ENCODE data around the gene ADAMTS18. TPM values are rescaled to one million over a fixed set of nuclear protein-coding genes. Genes with fewer than 3 reads are reported as not detected.

ADAMTS18 gene
- total RNA-seq, 1 experiment from 2014 or later: not detected

DNA sequence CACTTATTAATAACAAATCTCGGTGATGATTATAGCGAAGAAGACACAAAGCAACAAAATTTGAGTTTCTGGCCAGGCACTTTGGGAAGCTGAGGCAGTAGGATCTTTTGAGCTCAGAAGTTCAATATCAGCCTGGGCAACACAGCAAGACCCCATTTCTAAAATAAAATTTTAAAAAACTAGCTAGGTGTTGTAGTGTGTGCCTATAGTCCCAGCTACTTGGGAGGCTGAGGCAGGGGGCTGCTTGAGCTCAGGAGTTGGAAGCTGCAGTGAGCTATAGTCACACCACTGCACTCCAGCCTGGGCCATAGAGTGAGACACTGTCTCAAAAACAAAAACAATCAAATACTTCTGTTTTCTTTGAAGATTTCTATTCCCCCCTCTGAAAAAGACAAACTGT lies 130.7 kb downstream of the ADAMTS18 start:
- BruUV-seq (replicated peaks): no TSS peak
- H3K27me3 ChIP-seq (ENCODE audit: insufficient read depth, low read depth): no peaks in the 10 kb centered on the region
- CTCF ChIA-PET: no interaction called here

GRCh38 chr16:77302674-77303073 lies 132.2 kb downstream of the ADAMTS18 start:
- intact Hi-C loops (cut with micrococcal nuclease; ENCODE audit: unreplicated experiment): no loop called here
- Histone ChIP-seq H2AFZ (no peak overlapping the region), H3F3A (ENCODE audit: insufficient read depth, low read depth) (peaks cover 21% of the 10 kb centered on the region), H3K27me3 (ENCODE audit: insufficient read depth, low read depth) (no peaks in the 10 kb centered on the region), H3K79me2 (ENCODE audit: low read depth) (no peaks in the 10 kb centered on the region), H3K4me1 (replicated peaks; ENCODE audit: insufficient read depth) (peaks cover 30% of the 10 kb centered on the region), H3K36me3 (ENCODE audit: low read depth) (no peaks in the 10 kb centered on the region), H3K27ac (no peak overlapping the region), H3K4me2 (no peak overlapping the region), H3K4me3 (no peak overlapping the region), H4K20me1 (ENCODE audit: insufficient read depth) (no peaks in the 10 kb centered on the region), H3K9me2 (ENCODE audit: insufficient read depth) (no peaks in the 10 kb centered on the region), H3K9me3 (ENCODE audit: insufficient read depth, low read depth) (peaks cover 11% of the 10 kb centered on the region; the same call in 1 of the 2 replicates)
- ChIA-PET POLR2A (ENCODE audit: unreplicated experiment) (no interaction called here), CTCF (no interaction called here)
- no peak for DNase-seq
- TF ChIP-seq CTCF (conservative IDR thresholded peaks at IDR 0.05): no peak
- no TSS peak for BruUV-seq (replicated peaks)

More for the DNA sequence above, 130.7 kb downstream of the ADAMTS18 start:
- POLR2A ChIA-PET (ENCODE audit: unreplicated experiment): no interaction called here
- H4K20me1 ChIP-seq (ENCODE audit: insufficient read depth): no peaks in the 10 kb centered on the region
- TF ChIP-seq CTCF (conservative IDR thresholded peaks at IDR 0.05) (no peak), EZH2 (IDR thresholded peaks at IDR 0.05; ENCODE audit: low read depth) (no peak)
- H3F3A ChIP-seq (ENCODE audit: insufficient read depth, low read depth): peaks cover 22% of the 10 kb centered on the region; the same call in 1 of the 2 replicates
- no peaks in the 10 kb centered on the region for H3K36me3 ChIP-seq (ENCODE audit: low read depth)
- no peak overlapping the region for H2AFZ ChIP-seq
- intact Hi-C loops (cut with micrococcal nuclease; ENCODE audit: unreplicated experiment): no loop called here
- H3K4me3 ChIP-seq: no peak overlapping the region
- DNase-seq: no peak
- H3K79me2 ChIP-seq (ENCODE audit: low read depth): no peaks in the 10 kb centered on the region
- H3K9me2 ChIP-seq (ENCODE audit: insufficient read depth): no peaks in the 10 kb centered on the region
- no peak overlapping the region for H3K4me2 ChIP-seq
- H3K27ac ChIP-seq: no peak overlapping the region
- peaks cover 31% of the 10 kb centered on the region for H3K4me1 ChIP-seq (replicated peaks; ENCODE audit: insufficient read depth)
- H3K9me3 ChIP-seq (ENCODE audit: insufficient read depth, low read depth): peaks cover 11% of the 10 kb centered on the region; the same call in 1 of the 2 replicates

DNA sequence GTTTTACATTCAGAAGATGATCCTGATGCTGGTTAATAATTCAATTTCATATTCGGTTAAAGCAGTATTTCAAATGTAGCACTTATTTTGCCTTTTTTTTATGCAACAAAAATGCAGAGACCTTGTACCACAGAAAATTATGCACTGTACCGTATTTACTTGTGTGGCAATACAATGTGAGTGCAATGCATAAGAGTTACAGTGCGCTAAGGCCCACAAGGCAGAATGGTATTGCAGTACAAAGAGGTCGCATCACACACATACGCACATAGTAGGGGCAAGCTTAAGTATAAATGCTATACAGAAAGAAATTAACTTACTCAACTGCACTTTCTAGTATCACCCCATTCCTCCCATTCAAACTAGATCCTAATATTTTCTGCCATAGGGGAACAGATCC lies 132.6 kb downstream of the ADAMTS18 start:
- no peaks in the 10 kb centered on the region for H3K36me3 ChIP-seq (ENCODE audit: low read depth)
- H3K4me1 ChIP-seq (replicated peaks; ENCODE audit: insufficient read depth): peaks cover 32% of the 10 kb centered on the region
- peaks cover 22% of the 10 kb centered on the region for H3F3A ChIP-seq (ENCODE audit: insufficient read depth, low read depth)
- no peaks in the 10 kb centered on the region for H4K20me1 ChIP-seq (ENCODE audit: insufficient read depth)
- H3K27me3 ChIP-seq (ENCODE audit: insufficient read depth, low read depth): no peaks in the 10 kb centered on the region
- H3K27ac ChIP-seq: no peak overlapping the region
- ChIA-PET CTCF (no interaction called here), POLR2A (ENCODE audit: unreplicated experiment) (no interaction called here)
- no peak overlapping the region for H3K4me3 ChIP-seq
- no peak for DNase-seq
- H3K9me2 ChIP-seq (ENCODE audit: insufficient read depth): no peaks in the 10 kb centered on the region
- intact Hi-C loops (cut with micrococcal nuclease; ENCODE audit: unreplicated experiment): no loop called here
- no peak for TF ChIP-seq CTCF (conservative IDR thresholded peaks at IDR 0.05)
- H2AFZ ChIP-seq: no peak overlapping the region
- no TSS peak for BruUV-seq (replicated peaks)
- no peaks in the 10 kb centered on the region for H3K79me2 ChIP-seq (ENCODE audit: low read depth)
- H3K9me3 ChIP-seq (ENCODE audit: insufficient read depth, low read depth): peaks cover 10% of the 10 kb centered on the region; the same call in 1 of the 2 replicates
- H3K4me2 ChIP-seq: no peak overlapping the region
